ENCODE measurements around the gene TSPAN18.

GRCh38 chr11:44747316-44747715, 20.6 kb downstream of the TSPAN18 start:
- no peak for TF ChIP-seq POLR2AphosphoS5 (IDR thresholded peaks at IDR 0.05; ENCODE audit: low read length)
- no peak for TF ChIP-seq CTCF (IDR thresholded peaks at IDR 0.05 in 2 of 3, conservative IDR thresholded peaks at IDR 0.05 in 1 of 3; ENCODE audit: control insufficient read depth in 2 of 3, extremely low read depth in 1 of 3, insufficient read depth in 1 of 3, low read depth in 3 of 3, low read length in 3 of 3)
- no peak for TF ChIP-seq CHD4 (IDR thresholded peaks at IDR 0.05)
- TF ChIP-seq POLR2A (IDR thresholded peaks at IDR 0.05; ENCODE audit: low read depth, low read length): no peak
- no peak for TF ChIP-seq PKNOX1 (IDR thresholded peaks at IDR 0.05)
- no peak for TF ChIP-seq KDM1A (IDR thresholded peaks at IDR 0.05; ENCODE audit: borderline replicate concordance)
- no peak for TF ChIP-seq HDAC2 (IDR thresholded peaks at IDR 0.05)
